DMS53 treated with DMSO at 0.1 percent for 48 hours (cell line): ENCODE results near the gene GPC5.
A peak's percentile ranks its signal among the peaks of the same experiment; 100 is the strongest.
"Not testable (repeated sequence)": the region's sequence is repeated elsewhere in the genome, so short reads cannot be mapped to it uniquely, and the experiment has no call there.

ENCODE experiments used
- DNase-seq: peaks from one replicate; lab custom pipeline; 2025; ENCODE audit not compliant: unreplicated experiment; lab: John Stamatoyannopoulos, UW

The GPC5 gene

GRCh38 chr13:92804926-92805325 is 1406.5 kb downstream of the GPC5 start:
- no peak for DNase-seq

DNA sequence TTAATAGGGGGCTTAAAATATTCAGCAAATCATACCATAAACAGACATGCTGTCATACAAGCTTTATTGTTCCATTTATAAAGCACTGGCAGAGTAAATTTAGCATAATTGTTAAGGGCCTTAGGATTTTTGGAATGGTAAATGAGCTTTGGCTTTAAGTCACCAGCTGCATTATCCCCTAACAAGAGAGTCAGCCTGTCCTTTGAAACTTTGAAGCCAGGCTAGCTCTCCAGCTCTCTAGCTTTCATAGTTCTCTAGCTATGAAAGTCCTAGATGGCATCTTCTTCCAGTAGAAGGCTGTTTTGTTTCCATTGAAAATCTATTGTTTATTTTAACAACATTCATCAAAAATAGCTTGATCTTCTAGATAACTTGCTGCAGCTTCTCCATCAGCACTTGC is 1407.3 kb downstream of the GPC5 start:
- no peak for DNase-seq

- no peak for DNase-seq
Measured at GRCh38 chr13:92806215-92806614, 1407.8 kb downstream of the GPC5 start.

- DNase-seq = no peak
Measured at GRCh38 chr13:92807353-92807752, 1408.9 kb downstream of the GPC5 start.

DNA sequence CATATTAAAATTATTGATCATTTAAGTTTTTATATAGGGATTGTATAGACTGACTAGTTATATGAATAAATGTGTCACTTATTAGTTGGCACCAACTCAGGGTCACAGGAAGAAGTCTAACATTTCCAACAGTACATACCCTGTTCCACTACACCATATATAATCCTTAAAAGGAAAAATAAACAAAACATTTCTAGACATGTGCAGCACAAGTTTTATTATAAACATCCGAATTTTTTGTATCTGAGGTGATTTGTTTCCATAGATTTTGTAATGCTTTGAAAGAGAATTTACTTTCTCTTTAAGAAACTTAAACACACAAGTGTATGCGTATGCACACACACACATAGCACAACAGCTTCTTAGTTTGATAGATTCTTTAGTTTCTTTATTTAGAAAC is 1409.5 kb downstream of the GPC5 start:
- DNase-seq = no peak

DNA sequence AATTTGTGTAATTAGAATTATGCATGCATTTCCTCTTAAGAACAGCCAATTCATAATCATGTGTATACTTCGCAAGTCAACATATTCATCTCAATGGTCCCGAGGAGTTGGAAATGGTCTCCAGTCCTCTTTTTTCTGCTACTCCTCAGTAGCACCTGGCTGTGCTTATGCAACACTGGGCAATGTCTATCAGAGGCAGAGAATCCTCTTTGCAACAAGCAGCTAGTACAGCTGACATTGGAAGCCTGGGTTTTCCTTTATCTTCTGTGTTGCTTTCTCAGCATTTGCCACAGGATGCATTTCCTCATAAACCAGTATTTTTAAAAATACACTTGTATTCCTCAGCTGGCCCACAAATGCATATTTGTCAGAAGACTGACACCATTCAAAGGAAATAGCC is 1422.9 kb downstream of the GPC5 start:
- DNase-seq = peak; percentile 43

DNA sequence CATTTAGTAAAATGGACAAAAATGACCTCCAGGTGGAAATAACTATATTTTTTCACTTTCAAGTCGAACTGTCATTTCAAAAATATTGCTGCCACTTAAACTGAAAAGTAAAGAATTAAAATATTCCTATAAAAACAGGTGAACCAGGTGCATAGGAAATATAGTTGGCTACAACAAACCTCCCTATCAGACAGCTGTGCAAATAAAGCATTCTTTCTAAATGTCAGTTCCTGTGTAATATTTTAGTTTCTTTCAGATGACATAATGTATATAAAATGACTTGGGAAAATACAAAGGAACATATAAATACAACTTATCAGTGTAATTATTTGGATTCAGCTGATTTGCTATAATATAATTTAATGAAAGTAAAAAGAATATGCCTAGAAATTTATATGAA is 1424.6 kb downstream of the GPC5 start:
- DNase-seq = peak; percentile 16

GRCh38 chr13:92825938-92826596 is 1427.6 kb downstream of the GPC5 start:
- no peak for DNase-seq

DNA sequence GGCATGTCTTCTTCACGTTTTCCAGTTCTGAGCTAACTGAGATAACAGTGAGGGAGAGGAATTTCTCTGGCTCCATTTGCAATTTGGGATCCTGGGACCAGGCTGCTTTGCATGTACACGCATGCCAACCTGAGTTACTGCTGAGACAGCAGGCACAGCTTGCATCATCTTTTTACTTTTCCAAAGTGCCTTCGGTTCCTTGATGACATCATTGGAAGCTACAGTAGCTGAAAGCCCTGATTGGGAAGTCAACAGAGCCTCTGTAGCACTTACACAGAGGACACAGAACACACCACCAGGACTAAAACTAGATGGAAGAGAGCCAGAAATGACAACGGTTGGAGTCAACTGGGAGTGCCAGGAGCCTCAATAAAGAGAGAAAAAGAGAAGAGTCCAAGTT is 1429.1 kb downstream of the GPC5 start:
- no peak for DNase-seq

DNA sequence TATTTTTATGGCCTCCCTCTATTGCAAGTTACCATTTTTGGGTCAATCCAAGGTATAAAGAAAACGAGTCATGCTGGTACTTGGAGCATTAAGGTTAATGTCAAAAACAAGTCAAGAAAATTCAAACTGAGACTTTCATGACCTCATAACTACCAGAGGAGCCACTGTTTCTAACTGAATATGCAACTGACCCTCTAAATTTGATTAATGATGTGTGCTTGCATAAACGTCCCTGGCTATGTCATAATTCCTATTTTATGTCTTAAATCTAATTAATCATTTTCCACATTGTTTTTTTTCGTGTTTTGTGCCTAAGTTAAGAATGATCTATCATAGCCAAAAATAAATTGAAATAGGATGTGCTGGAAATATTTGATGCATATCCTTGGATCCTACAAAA is 1431.5 kb downstream of the GPC5 start:
- DNase-seq = no peak

DNA sequence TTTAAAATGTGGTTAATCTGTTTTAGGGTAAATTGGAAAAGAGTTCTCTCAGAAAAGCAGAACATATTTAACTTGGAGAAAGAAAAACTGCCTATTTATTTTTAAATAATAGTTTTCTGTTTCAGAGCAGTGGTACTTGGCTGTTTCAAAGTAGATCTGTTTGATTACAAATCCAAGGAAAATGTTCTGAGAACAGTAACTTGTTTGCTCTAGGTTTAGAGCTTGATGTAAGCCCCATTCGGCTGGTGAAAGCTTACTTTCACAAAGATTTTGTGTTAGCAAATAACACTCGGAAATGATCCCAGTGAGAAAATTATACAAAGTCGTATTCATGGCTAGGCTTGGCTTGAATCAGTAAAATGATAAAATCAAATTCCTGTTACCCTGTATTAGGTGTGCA is 1432.4 kb downstream of the GPC5 start:
- no peak for DNase-seq

GRCh38 chr13:92833071-92833470 is 1434.7 kb downstream of the GPC5 start:
- peak; percentile 9 for DNase-seq

DNA sequence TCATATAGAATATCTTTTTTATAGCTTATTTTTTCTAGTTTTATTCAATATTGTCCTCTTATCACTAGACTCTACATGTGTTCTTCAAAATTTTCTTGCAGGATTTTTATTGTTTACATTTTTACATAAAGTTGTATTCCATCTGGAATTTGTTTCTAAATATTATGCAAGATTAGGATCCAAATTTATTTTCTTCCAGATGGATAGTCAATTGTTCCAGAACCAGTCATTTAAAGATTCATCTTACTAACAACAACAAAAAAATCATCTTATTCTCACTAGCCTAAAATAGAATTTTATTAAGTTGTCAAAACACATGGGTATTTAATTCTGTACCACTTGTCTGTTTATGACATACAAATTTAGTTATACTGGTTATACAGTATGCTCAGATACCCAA is 1437.8 kb downstream of the GPC5 start:
- DNase-seq = no peak

DNA sequence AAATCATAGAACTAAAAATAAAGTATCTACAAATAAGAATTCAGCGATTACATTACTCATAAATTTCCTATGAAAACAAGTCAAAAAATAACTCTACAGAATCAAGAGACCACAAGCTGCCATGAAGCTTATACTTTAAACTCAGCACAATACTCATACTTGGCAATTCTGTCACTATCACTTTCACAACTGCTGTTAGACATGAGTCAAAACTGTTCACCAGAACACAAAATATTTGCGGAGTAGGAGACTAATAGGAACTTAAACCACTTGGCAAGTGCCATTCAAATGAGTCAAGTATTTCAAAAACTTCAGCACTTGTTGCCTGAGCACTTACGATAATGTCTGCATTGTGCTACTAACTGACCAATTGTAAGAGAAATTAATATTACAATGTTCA is 1440.4 kb downstream of the GPC5 start:
- DNase-seq = no peak

DNA sequence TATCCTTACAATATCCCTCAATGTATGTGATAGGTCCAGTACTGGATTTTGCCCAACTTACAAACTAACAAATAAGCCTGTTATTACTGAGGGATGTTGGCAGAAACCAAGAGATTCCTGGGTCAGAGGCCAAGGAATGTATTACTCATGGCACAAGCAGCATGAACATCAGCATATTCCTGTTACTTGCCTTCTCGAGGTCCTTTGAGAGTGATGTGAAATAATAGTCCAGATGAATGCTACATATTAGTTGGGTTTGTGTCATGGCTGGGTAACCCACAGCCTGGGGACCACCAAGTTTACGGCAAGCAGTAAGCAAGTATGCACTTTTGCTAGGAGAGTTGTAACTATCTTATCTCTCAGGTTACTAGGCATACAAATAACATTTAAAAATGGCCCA is 1443.7 kb downstream of the GPC5 start:
- no peak for DNase-seq

GRCh38 chr13:92843549-92843948 is 1445.1 kb downstream of the GPC5 start:
- DNase-seq = peak; percentile 42

DNA sequence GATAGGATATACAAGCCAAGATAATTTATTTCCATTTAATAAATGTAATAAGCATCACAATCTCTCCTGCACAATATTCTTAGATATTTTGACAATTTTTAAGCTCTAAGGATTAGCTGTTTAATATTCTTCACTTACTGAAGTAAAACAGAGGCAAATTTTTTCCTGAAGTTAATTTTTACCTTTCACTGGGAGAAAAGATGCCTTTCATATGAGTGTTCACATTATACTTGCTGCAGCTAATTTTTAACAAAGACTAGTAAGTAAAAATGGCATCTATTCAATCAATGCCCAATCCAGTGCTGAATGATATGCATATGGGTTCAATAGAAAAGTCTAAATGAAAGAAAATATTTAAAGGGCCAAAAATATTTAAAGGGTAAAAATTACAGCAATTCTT is 1451.0 kb downstream of the GPC5 start:
- DNase-seq = no peak

- no peak for DNase-seq
Measured at GRCh38 chr13:92864584-92865284, 1466.3 kb downstream of the GPC5 start.

GRCh38 chr13:92873029-92873428 is 1474.6 kb downstream of the GPC5 start:
- no peak for DNase-seq

DNA sequence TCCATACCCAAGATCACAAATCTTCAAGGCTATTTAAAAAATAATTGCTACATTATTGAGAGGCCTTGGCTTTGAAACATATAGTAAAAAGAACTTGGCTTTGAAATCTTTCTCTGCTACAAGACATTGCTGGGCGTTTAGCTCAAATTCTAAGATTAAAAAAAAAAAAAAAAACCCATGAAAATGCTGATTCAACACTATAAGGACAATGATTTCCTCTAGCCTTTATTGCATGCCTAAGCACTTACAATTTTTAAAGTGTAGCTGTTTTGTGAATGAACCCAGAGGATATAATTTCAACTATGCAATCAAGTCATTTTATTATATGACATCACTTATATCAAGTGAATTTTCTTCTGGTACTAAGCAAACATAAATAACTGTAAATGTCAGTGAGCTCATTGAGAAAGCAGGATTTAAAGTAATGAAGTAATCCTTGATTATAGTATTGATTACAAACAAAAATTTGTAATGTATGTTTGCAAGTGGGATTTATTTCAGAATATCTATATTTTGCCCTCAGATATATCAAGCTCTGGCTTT is 1488.2 kb downstream of the GPC5 start:
- no peak for DNase-seq

DNA sequence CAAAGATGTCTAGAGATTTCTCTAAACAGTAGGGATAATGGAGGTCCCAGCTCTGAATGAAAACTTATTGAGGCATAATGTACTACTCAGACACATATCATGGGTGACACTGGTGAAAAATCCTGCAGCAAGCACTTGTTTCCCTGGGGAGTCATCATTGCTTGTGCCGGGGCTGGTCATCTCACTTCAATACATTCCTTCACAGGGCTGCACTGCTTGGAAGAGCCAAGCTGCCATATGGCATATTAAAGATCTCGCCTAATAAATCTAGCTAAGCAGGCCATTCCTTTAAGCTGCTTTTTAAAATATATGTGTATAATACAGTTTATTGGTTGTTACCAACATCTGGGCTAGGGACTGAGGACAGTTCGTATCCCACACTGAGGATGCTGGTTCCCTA is 1496.0 kb downstream of the GPC5 start:
- DNase-seq = no peak

- DNase-seq = peak; percentile 3
Measured at GRCh38 chr13:92896842-92897241, 1498.4 kb downstream of the GPC5 start.

DNA sequence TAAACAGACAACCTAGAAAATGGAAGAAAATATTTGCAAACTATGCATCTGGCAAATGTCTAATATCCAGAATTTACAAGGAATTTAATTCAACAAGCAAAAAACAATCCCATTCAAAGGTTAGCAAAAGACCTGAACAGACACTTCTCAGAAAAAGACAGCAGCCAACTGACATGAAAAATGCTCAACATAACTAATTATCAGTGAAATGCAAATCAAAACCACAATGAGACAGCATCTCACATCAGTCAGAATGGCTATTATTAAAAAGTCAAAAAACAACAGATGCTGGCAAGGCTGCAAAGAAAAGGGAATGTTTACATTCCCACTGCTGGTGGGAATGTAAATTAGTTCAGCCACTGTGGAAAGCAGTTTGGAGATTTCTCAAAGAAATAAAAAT is 1500.5 kb downstream of the GPC5 start:
- DNase-seq = not testable (repeated sequence)
